HG02852 (cell line): ENCODE results near the gene TMPRSS13.

Experiments used
- ATAC-seq: cut with Tn5 transposase; IDR thresholded peaks from one replicate; pipeline ENCODE4 v1.9.1; 2021; ENCODE audit warnings: mild to moderate bottlenecking, moderate library complexity; ENCODE audit not compliant: unreplicated experiment

TMPRSS13 gene

GRCh38 chr11:117914398-117914761, 14.8 kb downstream of the TMPRSS13 start:
- ATAC-seq: no peak

- ATAC-seq: no peak
Observed at GRCh38 chr11:117913736-117914397, 15.3 kb downstream of the TMPRSS13 start.

GRCh38 chr11:117912497-117912896, 16.7 kb downstream of the TMPRSS13 start:
- ATAC-seq: no peak

GRCh38 chr11:117911694-117912093, 17.5 kb downstream of the TMPRSS13 start:
- no peak for ATAC-seq

- ATAC-seq: no peak
Observed at GRCh38 chr11:117910941-117911655, 18.1 kb downstream of the TMPRSS13 start.

GRCh38 chr11:117910525-117910924, 18.7 kb downstream of the TMPRSS13 start:
- no peak for ATAC-seq

- no peak for ATAC-seq
Observed at GRCh38 chr11:117909611-117910382, 19.4 kb downstream of the TMPRSS13 start.

- no peak for ATAC-seq
Observed at GRCh38 chr11:117908959-117909610, 20.1 kb downstream of the TMPRSS13 start.

GRCh38 chr11:117908109-117908895, 20.9 kb downstream of the TMPRSS13 start:
- ATAC-seq: no peak

- ATAC-seq: no peak
Observed at GRCh38 chr11:117907276-117908108, 21.7 kb downstream of the TMPRSS13 start.

- no peak for ATAC-seq
Observed at GRCh38 chr11:117906710-117907109, 22.5 kb downstream of the TMPRSS13 start.

- no peak for ATAC-seq
Observed at GRCh38 chr11:117906126-117906525, 23.1 kb downstream of the TMPRSS13 start.

- no peak for ATAC-seq
Observed at GRCh38 chr11:117905524-117905923, 23.7 kb downstream of the TMPRSS13 start.

- no peak for ATAC-seq
Observed at GRCh38 chr11:117903505-117904382, 25.5 kb downstream of the TMPRSS13 start.

GRCh38 chr11:117902001-117902845, 27.0 kb downstream of the TMPRSS13 start:
- ATAC-seq: no peak

GRCh38 chr11:117901601-117902000, 27.6 kb downstream of the TMPRSS13 start:
- no peak for ATAC-seq

GRCh38 chr11:117900720-117901440, 28.3 kb downstream of the TMPRSS13 start:
- no peak for ATAC-seq
